Tibial nerve (tissue), 4 donors: ENCODE results near the gene SEC11A. TPM values are rescaled to one million over a fixed set of nuclear protein-coding genes. Genes with fewer than 3 reads are reported as not detected.
"Not testable (repeated sequence)": the region's sequence is repeated elsewhere in the genome, so short reads cannot be mapped to it uniquely, and the experiment has no call there.

Source experiments
- DNase-seq, 2 donors: peaks; one replicate each; pipeline ENCODE4 v3.0.0-alpha.2; 2019; ENCODE audit warnings: low spot score in 2 of 2
- H3K27ac ChIP-seq, 4 donors: fragments of 200-600 bp; sonication (generic) in 3 of 4; one replicate each; pipeline ENCODE4 v1.5.1; 2017 to 2019; ENCODE audit warnings: mild to moderate bottlenecking in 1 of 4
- H3K27me3 ChIP-seq, 2 donors: fragments of 200-600 bp; sonication (generic) in 1 of 2; one replicate each; pipeline versions ENCODE4 v1.5.1 to v1.6.0; 2017 to 2019
- H3K36me3 ChIP-seq, 3 donors: fragments of 200-600 bp; sonication (generic); one replicate each; pipeline ENCODE4 v1.5.1; 2018 to 2019
- H3K4me1 ChIP-seq, 4 donors: fragments of 200-600 bp; sonication (generic) in 3 of 4; one replicate each; pipeline ENCODE4 v1.5.1; 2017 to 2019
- H3K4me3 ChIP-seq, 4 donors: fragments of 200-600 bp; sonication (generic) in 3 of 4; one replicate each; pipeline ENCODE4 v1.5.1; 2017 to 2019; ENCODE audit warnings: mild to moderate bottlenecking in 1 of 4, moderate library complexity in 1 of 4
- H3K9me3 ChIP-seq, 4 donors: fragments of 200-600 bp; sonication (generic) in 3 of 4; one replicate each; pipeline ENCODE4 v1.5.1; 2017 to 2019
- EP300 ChIP-seq, 2 donors: sonication (generic); formaldehyde crosslinking; IDR thresholded peaks; one replicate each; pipeline ENCODE4 v1.6.1; 2017; ENCODE audit warnings: antibody characterized with exemption in 2 of 2, mild to moderate bottlenecking in 1 of 2
- POLR2A ChIP-seq, 2 donors: fragments of 450-650 bp; IDR thresholded peaks; one replicate each; pipeline ENCODE4 v1.6.1; 2017; ENCODE audit warnings: antibody characterized with exemption in 2 of 2, mild to moderate bottlenecking in 2 of 2, moderate library complexity in 2 of 2
- WGBS, 2 donors: methylation state at CpG; one replicate each; pipeline ENCODE4 v1.1.5; 2018; 5-methylcytosine and 5-hydroxymethylcytosine counted together
- total RNA-seq, 4 donors: library from RNA; depleted of rRNA; stranded (reverse); fragments of >200 nt; gene quantifications; one replicate each; pipeline ENCODE4 v1.1.0, GENCODE V29; 2016
- TF ChIP-seq, protein P1 (sequence below), 5 experiments: fragments of 200-600 bp in 3 of 5; fragments of 450-650 bp in 2 of 5; sonication (generic) in 3 of 5; IDR thresholded peaks; one replicate each; pipeline ENCODE4 v1.5.1; 2016 to 2019; ENCODE audit warnings: antibody characterized with exemption in 5 of 5, mild to moderate bottlenecking in 3 of 5, moderate library complexity in 2 of 5

SEC11A gene
- total RNA-seq, 4 donors from 2014 or later: 88.2 to 132 (median 119) TPM

DNA sequence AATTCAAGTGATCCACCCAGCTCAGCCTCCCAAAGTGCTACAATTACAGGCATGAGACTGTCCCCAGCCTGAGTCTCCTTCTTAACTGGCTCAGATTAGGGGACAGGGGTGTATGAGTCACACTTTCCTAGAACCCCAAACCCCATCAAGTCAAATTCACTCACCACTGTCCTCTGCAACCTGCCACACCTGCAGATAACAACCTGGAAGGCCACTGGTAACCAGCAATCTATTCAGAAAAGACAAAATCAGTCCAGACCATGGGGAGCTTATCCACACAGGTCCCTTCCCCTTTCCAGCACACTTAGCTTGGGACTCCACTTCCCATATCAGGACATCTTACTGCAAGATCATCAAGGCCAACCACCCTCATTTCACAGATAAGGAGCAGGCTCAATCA, 68.2 kb downstream of the SEC11A start:
- Histone ChIP-seq H3K9me3 (no peaks in the 10 kb centered on the region), H3K27me3 (no peaks in the 10 kb centered on the region), H3K4me3 (no peak overlapping the region), H3K36me3 (peaks cover 11 to 99% (median 12%) of the 10 kb centered on the region in 3 donors), H3K27ac (no peak overlapping the region), H3K4me1 (peaks cover 0 to 36% (median 4%) of the 10 kb centered on the region in 4 donors)
- TF ChIP-seq, protein P1, sequence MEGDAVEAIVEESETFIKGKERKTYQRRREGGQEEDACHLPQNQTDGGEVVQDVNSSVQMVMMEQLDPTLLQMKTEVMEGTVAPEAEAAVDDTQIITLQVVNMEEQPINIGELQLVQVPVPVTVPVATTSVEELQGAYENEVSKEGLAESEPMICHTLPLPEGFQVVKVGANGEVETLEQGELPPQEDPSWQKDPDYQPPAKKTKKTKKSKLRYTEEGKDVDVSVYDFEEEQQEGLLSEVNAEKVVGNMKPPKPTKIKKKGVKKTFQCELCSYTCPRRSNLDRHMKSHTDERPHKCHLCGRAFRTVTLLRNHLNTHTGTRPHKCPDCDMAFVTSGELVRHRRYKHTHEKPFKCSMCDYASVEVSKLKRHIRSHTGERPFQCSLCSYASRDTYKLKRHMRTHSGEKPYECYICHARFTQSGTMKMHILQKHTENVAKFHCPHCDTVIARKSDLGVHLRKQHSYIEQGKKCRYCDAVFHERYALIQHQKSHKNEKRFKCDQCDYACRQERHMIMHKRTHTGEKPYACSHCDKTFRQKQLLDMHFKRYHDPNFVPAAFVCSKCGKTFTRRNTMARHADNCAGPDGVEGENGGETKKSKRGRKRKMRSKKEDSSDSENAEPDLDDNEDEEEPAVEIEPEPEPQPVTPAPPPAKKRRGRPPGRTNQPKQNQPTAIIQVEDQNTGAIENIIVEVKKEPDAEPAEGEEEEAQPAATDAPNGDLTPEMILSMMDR (IDR thresholded peaks at IDR 0.05): no peak
- TF ChIP-seq EP300 (IDR thresholded peaks at IDR 0.05): no peak
- no peak for TF ChIP-seq POLR2A (IDR thresholded peaks at IDR 0.05)
- no peak for DNase-seq

DNA sequence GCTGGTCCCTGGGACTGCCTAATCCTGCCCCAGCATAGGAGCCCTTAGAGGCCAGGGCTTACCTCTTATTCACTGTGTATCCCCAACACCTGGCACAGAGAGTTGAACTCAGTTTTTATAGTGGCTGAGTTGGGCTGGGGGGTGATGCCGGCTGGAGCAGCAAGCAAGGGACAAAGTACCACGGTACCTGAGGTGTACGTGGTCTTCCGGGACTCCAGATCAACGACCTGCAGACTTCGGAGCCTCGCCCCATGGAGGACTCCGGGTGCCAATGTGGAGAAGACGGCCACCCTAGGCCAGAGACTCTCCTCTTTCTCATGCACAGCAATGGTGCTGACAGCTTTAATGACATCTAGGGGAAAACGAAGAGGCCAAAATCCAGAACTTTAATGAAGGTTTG, 69.9 kb downstream of the SEC11A start:
- Histone ChIP-seq H3K27me3 (no peaks in the 10 kb centered on the region), H3K27ac (no peak overlapping the region), H3K9me3 (no peaks in the 10 kb centered on the region), H3K36me3 (peaks cover 12 to 99% (median 17%) of the 10 kb centered on the region in 3 donors), H3K4me1 (peaks cover 0 to 19% (median 4%) of the 10 kb centered on the region in 4 donors), H3K4me3 (no peak overlapping the region)
- no peak for TF ChIP-seq POLR2A (IDR thresholded peaks at IDR 0.05)
- TF ChIP-seq, protein P1 (IDR thresholded peaks at IDR 0.05): no peak
- TF ChIP-seq EP300 (IDR thresholded peaks at IDR 0.05): no peak
- 93 to 95% methylated on average over 10 of the region's 10 CpGs for WGBS, 2 donors
- DNase-seq: no peak

DNA sequence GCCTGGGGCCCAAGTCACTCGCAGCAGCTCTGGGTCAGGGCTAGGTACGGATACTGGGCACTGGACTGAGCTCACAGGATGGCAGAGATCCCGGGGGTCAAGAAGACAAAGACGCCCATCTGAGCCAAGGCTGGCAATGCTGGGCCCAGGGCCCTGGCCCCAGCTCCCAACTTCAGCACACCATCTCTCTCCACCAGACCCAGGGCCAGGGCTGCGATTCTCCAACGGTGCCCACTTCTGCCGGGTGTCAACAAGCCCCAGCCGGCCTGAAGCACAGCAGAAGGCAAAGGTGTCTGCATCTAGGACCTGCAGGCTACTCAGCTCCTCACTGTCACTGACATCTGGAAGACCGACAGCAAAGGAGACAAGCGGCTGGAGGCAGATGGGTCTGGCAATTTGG, 70.4 kb downstream of the SEC11A start:
- H3K27me3 ChIP-seq: no peaks in the 10 kb centered on the region
- no peak for DNase-seq

DNA sequence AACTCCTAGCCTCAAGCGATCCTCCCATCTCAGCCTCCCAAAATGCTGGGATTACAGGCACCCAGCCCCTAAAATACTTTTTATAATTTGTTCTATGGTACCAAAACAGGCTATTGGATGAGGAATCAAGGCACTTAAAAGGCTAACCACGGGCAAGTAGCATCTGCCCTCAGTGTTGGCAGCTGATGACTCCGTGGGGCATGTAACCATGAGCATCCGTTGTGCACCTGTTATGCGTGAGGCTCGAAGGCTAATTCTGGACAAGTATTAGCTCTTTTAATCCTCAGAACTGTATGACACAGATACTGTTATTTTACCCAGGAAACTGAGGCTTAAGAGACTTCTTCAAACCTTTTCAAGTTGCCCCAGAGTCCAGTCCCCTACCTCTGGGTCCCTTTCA, 72.1 kb downstream of the SEC11A start:
- TF ChIP-seq, protein P1 (IDR thresholded peaks at IDR 0.05): no peak
- no peak for TF ChIP-seq POLR2A (IDR thresholded peaks at IDR 0.05)
- TF ChIP-seq EP300 (IDR thresholded peaks at IDR 0.05): no peak
- peaks cover 0 to 5% (median 1%) of the 10 kb centered on the region in 4 donors for H3K4me1 ChIP-seq
- no peaks in the 10 kb centered on the region for H3K27me3 ChIP-seq
- H3K4me3 ChIP-seq: no peak overlapping the region
- no peak for DNase-seq
- H3K9me3 ChIP-seq: no peaks in the 10 kb centered on the region
- WGBS, 2 donors: 87 to 90% methylated on average over 6 of the region's 6 CpGs
- no peak overlapping the region for H3K27ac ChIP-seq
- peaks cover 9 to 99% (median 14%) of the 10 kb centered on the region in 3 donors for H3K36me3 ChIP-seq

More for the DNA sequence above, 70.4 kb downstream of the SEC11A start:
- Histone ChIP-seq H3K4me1 (peaks cover 0 to 19% (median 4%) of the 10 kb centered on the region in 4 donors), H3K9me3 (no peaks in the 10 kb centered on the region), H3K27ac (no peak overlapping the region), H3K36me3 (peaks cover 12 to 99% (median 17%) of the 10 kb centered on the region in 3 donors), H3K4me3 (no peak overlapping the region)
- WGBS, 2 donors: 95 to 96% methylated on average over 10 of the region's 10 CpGs
- no peak for TF ChIP-seq POLR2A (IDR thresholded peaks at IDR 0.05)
- TF ChIP-seq, protein P1 (IDR thresholded peaks at IDR 0.05): no peak
- TF ChIP-seq EP300 (IDR thresholded peaks at IDR 0.05): no peak

DNA sequence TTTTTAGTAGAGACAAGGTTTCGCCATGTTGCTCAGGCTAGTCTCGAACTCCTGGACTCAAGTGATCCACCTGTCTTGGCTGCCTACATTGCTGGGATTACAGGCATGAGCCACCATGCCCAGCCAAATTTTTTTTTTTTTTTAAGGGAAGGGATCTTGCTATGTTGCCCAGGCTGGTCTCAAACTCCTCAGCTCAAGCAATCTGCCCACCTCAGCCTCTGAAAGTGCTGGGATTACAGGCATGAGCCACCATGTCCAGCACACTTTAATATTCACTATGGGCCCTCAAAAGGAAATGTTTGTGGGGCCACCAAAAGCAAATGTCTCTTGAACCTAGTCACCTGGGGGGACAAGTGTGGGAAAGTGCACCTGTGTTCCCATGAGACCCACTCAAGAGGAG, 73.3 kb downstream of the SEC11A start:
- peaks cover 9 to 99% (median 14%) of the 10 kb centered on the region in 3 donors for H3K36me3 ChIP-seq
- not testable (repeated sequence) for H3K4me1 ChIP-seq, H3K27ac ChIP-seq, DNase-seq, H3K9me3 ChIP-seq, H3K27me3 ChIP-seq, H3K4me3 ChIP-seq
- WGBS, 2 donors: 69 to 71% methylated on average over 2 of the region's 2 CpGs

DNA sequence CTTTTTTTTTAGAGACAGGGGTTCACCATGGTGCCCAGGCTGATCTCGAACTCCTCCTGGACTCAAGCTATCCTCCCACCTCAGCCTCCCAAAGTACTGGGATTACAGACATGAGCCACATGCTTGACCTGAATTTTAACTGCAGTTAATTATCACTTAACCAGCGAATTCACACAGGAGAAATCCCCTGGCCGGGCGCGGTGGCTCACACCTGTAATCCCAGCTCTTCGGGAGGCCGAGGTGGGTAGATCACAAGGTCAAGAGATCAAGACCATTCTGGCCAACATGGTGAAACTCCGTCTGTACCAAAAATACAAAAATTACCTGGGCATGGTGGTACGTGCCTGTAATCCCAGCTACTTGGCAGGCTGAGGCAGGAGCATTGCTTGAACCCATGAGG, 74.1 kb downstream of the SEC11A start:
- H3K4me3 ChIP-seq, H3K27ac ChIP-seq, DNase-seq, H3K4me1 ChIP-seq, H3K27me3 ChIP-seq, H3K9me3 ChIP-seq: not testable (repeated sequence)
- peaks cover 9 to 98% (median 14%) of the 10 kb centered on the region in 3 donors for H3K36me3 ChIP-seq
- 87 to 98% methylated on average over 9 of the region's 9 CpGs for WGBS, 2 donors
